ENCODE measurements around the gene FRMD3.
"Not testable (repeated sequence)": the region's sequence is repeated elsewhere in the genome, so short reads cannot be mapped to it uniquely, and the experiment has no call there.

The FRMD3 gene

DNA sequence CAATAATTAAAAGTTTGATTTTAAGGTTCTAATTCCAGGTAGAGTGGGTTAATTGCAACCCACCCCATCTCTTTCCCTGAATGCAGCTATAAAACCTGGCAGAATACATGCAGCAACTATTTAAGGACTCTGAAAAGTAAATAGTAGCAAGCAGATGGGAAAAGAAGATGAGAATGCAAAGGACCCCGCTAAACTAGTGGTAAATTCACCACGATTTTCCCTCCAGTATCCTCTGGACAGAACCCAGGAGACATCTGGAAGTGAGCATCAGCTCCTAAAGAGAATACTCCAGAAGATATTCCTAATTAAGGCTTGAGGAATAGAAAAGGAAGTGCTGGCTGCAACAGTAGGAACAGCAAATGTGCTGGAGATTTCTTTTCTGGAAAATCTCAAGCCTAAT, 170.9 kb downstream of the FRMD3 start:
- no peak for DNase-seq
- TF ChIP-seq, protein P1, sequence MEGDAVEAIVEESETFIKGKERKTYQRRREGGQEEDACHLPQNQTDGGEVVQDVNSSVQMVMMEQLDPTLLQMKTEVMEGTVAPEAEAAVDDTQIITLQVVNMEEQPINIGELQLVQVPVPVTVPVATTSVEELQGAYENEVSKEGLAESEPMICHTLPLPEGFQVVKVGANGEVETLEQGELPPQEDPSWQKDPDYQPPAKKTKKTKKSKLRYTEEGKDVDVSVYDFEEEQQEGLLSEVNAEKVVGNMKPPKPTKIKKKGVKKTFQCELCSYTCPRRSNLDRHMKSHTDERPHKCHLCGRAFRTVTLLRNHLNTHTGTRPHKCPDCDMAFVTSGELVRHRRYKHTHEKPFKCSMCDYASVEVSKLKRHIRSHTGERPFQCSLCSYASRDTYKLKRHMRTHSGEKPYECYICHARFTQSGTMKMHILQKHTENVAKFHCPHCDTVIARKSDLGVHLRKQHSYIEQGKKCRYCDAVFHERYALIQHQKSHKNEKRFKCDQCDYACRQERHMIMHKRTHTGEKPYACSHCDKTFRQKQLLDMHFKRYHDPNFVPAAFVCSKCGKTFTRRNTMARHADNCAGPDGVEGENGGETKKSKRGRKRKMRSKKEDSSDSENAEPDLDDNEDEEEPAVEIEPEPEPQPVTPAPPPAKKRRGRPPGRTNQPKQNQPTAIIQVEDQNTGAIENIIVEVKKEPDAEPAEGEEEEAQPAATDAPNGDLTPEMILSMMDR (IDR thresholded peaks at IDR 0.05; ENCODE audit: low read depth, low read length): no peak
- Histone ChIP-seq H3K36me3 (no peaks in the 10 kb centered on the region; the same call in none of the 2 replicates), H3K4me1 (no peaks in the 10 kb centered on the region), H3K27me3 (no peaks in the 10 kb centered on the region), H3K9me3 (no peaks in the 10 kb centered on the region; the same call in 1 of the 2 replicates), H3K4me3 (ENCODE audit: low read depth, low read length) (no peak overlapping the region)

DNA sequence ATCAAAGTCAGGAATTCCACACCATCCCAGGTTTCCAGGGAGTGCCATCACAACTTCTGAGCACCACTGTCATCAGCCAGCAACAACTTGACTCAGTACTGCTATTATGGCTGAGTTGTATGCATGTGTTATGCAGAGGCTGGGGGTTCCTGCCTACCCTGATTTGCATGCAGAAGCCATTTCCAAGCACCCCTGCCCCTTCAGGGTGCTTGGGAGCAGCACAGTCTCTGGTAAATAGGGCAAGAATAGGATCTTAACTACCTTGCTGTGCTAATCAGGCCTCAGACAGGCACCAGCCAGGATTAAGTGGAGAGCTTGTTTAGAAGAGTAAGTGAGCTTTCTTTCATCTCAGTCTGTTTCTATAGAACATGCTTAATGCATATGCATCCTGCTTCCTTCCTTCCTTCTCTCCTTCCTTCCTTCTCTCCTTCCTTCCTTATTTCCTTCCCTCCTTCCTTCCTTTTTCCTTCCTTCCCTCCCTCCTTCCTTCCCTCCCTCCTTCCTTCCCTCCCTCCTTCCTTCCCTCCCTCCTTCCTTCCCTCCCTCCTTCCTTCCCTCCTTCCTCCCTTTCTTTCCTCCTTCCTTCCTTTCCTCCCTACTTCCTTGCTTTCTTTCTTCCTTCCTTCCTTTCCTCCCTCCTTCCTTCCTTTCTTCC, 175.7 kb downstream of the FRMD3 start:
- no peak overlapping the region for H3K4me3 ChIP-seq (ENCODE audit: low read depth, low read length)
- no peak for DNase-seq
- peaks cover 23% of the 10 kb centered on the region for H3K36me3 ChIP-seq
- no peaks in the 10 kb centered on the region for H3K27me3 ChIP-seq
- TF ChIP-seq, protein P1 (IDR thresholded peaks at IDR 0.05; ENCODE audit: low read depth, low read length): no peak
- no peaks in the 10 kb centered on the region for H3K4me1 ChIP-seq
- H3K9me3 ChIP-seq: no peaks in the 10 kb centered on the region

DNA sequence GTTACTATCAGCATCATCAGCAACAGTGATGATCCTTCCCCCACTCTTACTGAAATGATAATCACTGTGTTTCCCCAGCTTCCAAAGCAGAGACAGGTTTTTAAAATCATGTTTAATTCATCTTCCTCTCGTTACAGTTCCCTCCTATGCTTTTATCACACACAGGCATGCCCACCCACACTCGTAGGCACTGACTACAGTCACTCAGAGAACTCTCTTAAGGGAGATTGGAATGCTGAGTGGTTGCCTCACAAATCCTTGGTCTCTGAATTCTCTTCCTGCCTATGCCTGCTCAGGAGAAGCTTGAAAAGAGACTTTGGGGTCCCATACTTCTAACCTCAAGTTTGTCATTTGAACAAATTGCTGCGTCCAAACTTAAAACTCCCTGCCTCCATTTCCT, 179.2 kb downstream of the FRMD3 start:
- H3K27me3 ChIP-seq: no peaks in the 10 kb centered on the region
- TF ChIP-seq, protein P1 (IDR thresholded peaks at IDR 0.05; ENCODE audit: low read depth, low read length): no peak
- H3K36me3 ChIP-seq: peaks cover 27% of the 10 kb centered on the region
- no peak for DNase-seq
- H3K9me3 ChIP-seq: peaks cover 3% of the 10 kb centered on the region; the same call in 1 of the 2 replicates
- peaks cover 7% of the 10 kb centered on the region; the same call in 1 of the 2 replicates for H3K4me1 ChIP-seq
- no peak overlapping the region for H3K4me3 ChIP-seq (ENCODE audit: low read depth, low read length)

- H3K9me3 ChIP-seq; H3K4me1 ChIP-seq; H3K4me3 ChIP-seq (ENCODE audit: low read depth, low read length); H3K27me3 ChIP-seq; DNase-seq: not testable (repeated sequence)
- peaks cover 28% of the 10 kb centered on the region for H3K36me3 ChIP-seq
Measured at GRCh38 chr9:83358493-83358892, 179.7 kb downstream of the FRMD3 start.

GRCh38 chr9:83355729-83356151, 182.5 kb downstream of the FRMD3 start:
- no peaks in the 10 kb centered on the region for H3K27me3 ChIP-seq
- peak; percentile 73 for DNase-seq
- H3K36me3 ChIP-seq: peaks cover 27% of the 10 kb centered on the region
- H3K9me3 ChIP-seq: peaks cover 3% of the 10 kb centered on the region; the same call in 1 of the 2 replicates
- H3K4me3 ChIP-seq (ENCODE audit: low read depth, low read length): no peak overlapping the region
- TF ChIP-seq, protein P1 (IDR thresholded peaks at IDR 0.05; ENCODE audit: low read depth, low read length): no peak
- peaks cover 11% of the 10 kb centered on the region for H3K4me1 ChIP-seq

DNA sequence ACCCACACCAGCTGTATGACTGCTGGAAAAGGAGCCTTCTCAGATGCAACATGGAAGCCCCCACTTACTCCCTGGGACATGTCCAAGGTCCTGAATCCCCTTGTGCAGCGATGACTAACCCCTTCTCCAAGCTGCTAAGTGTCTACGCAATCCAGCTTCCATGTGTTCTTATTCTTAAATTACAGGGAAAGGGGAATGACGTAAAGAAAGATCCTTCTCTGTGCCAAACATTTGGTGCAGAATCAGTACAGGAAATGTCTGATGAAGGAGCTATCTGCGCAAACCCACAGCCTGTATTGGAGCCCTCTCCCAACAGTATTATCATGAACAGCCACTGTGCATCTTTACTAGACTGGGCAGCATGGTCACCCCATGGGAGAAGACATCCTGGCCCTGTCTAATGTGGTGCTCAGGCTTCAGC, 183.2 kb downstream of the FRMD3 start:
- peaks cover 11% of the 10 kb centered on the region for H3K4me1 ChIP-seq
- TF ChIP-seq, protein P1 (IDR thresholded peaks at IDR 0.05; ENCODE audit: low read depth, low read length): no peak
- peaks cover 26% of the 10 kb centered on the region for H3K36me3 ChIP-seq
- no peak overlapping the region for H3K4me3 ChIP-seq (ENCODE audit: low read depth, low read length)
- no peak for DNase-seq
- no peaks in the 10 kb centered on the region for H3K27me3 ChIP-seq
- peaks cover 3% of the 10 kb centered on the region; the same call in 1 of the 2 replicates for H3K9me3 ChIP-seq

Measured in BE2C (cell line).